A673 (cell line): ENCODE measurements around the gene CLTC. TPM values are rescaled to one million over a fixed set of nuclear protein-coding genes. Genes with fewer than 3 reads are reported as not detected.
A peak's percentile ranks its signal among the peaks of the same experiment; 100 is the strongest.

Experiments
- BruUV-seq: library from RNA; stranded (reverse); fragments of 400-500 nt; replicated peaks from 2 replicates; lab custom pipeline; 2021; lab: Mats Ljungman, UMichigan
- CTCF ChIA-PET: fragments of 300-600 bp; sonication (Branson Sonifier 250); formaldehyde crosslinking; loops from one replicate; lab custom pipeline; 2022; ENCODE audit warnings: antibody characterized with exemption; lab: Charles Lee
- POLR2A ChIA-PET: fragments of 300-600 bp; sonication (Branson Sonifier 250); formaldehyde crosslinking; loops from one replicate; lab custom pipeline; 2022; ENCODE audit warnings: antibody characterized with exemption; ENCODE audit not compliant: low non-redundant PET; lab: Charles Lee
- DNase-seq: peaks from one replicate; pipeline ENCODE4 v3.0.0-alpha.2; 2015; ENCODE audit warnings: low spot score
- H3K27ac ChIP-seq: fragments of 200-600 bp; sonication (generic); 2 replicates; pipeline ENCODE4 v1.5.1; 2016; ENCODE audit warnings: mixed run types, low read depth, mild to moderate bottlenecking, mixed read lengths, antibody characterized with exemption, low read length; ENCODE audit not compliant: poor library complexity, severe bottlenecking
- H3K27me3 ChIP-seq: fragments of 200-600 bp; sonication (generic); replicated peaks from 2 replicates; pipeline ENCODE4 v1.6.1; 2017; ENCODE audit warnings: mixed run types, low read depth, mild to moderate bottlenecking, mixed read lengths, antibody characterized with exemption, low read length; ENCODE audit not compliant: insufficient read depth, poor library complexity
- H3K36me3 ChIP-seq: fragments of 200-600 bp; sonication (generic); 2 replicates; pipeline ENCODE4 v1.6.1; 2016; ENCODE audit warnings: mixed run types, mild to moderate bottlenecking, mixed read lengths, antibody characterized with exemption, low read length; ENCODE audit not compliant: insufficient read depth, poor library complexity, severe bottlenecking
- H3K4me1 ChIP-seq: fragments of 200-600 bp; sonication (generic); 2 replicates; pipeline ENCODE4 v1.6.1; 2017; ENCODE audit warnings: mixed run types, mild to moderate bottlenecking, mixed read lengths, antibody characterized with exemption, low read length; ENCODE audit not compliant: insufficient read depth, poor library complexity, severe bottlenecking
- H3K4me3 ChIP-seq: fragments of 200-600 bp; sonication (generic); 2 replicates; pipeline ENCODE4 v1.5.1; 2016; ENCODE audit warnings: low read depth, mixed run types, mild to moderate bottlenecking, mixed read lengths, low read length; ENCODE audit not compliant: poor library complexity, severe bottlenecking
- H3K9me3 ChIP-seq: fragments of 200-600 bp; sonication (generic); 2 replicates; pipeline ENCODE4 v1.6.1; 2016; ENCODE audit warnings: mixed run types, low read depth, mild to moderate bottlenecking, mixed read lengths, antibody characterized with exemption, low read length; ENCODE audit not compliant: poor library complexity, severe bottlenecking
- EZH2 ChIP-seq: fragments of 200-600 bp; sonication (generic); IDR thresholded peaks from 2 replicates; pipeline ENCODE4 v1.6.1; 2017; ENCODE audit warnings: borderline replicate concordance, low read depth, mild to moderate bottlenecking, mixed read lengths, antibody characterized with exemption, low read length; ENCODE audit not compliant: poor library complexity, severe bottlenecking
- intact Hi-C: fragments of 100-400 bp; cut with micrococcal nuclease; formaldehyde crosslinking; loops from one replicate; pipeline ENCODE4 v1.10.0; 2022; ENCODE audit not compliant: unreplicated experiment
- total RNA-seq: library from RNA; stranded (reverse); gene quantifications from 2 replicates; pipeline ENCODE4 v1.2.3, GENCODE V29; 2021
- TF ChIP-seq, protein P1 (sequence below): fragments of 300-800, 200-600 bp; sonication (generic); conservative IDR thresholded peaks from 2 replicates; pipeline ENCODE4 v1.5.1; 2017; ENCODE audit warnings: low read depth, mild to moderate bottlenecking, antibody characterized with exemption, low read length, moderate library complexity, mixed read lengths

Gene CLTC
- total RNA-seq, 1 experiment from 2014 or later = 313 TPM

DNA sequence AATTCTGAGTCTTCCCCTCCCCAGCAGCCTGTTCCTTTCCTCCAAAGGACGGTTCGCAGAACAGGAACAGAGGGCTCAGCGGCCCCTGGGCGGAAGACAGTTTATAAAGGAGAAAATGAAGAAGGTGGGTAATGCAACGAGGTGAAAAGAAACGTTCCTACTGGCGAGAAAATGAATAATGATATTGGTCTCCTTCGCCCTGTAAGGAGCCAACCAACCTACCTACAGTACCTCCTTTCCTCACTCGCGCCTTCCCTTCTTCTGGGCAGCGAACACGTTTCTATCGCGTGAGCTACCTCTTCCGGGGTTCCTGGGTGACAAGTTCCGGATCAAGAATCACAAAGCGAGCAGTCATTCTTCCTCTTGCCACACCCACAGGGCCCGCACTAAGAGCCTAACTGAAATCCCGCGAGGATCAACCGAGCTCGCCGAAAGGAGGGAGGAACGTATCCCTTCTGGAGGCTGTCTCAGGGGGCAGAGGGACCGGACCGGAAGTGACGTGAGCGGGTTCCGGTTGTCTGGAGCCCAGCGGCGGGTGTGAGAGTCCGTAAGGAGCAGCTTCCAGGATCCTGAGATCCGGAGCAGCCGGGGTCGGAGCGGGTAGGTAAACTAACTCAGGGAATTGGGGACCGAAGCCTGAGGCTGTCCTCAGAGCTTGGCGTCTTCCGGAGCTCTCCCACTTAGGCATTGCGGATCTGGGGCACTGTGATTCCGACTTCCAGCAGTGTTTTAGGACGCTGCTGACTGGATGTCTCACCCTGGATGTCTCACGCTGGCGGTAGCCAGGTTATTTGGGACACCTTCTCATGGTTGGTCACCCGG lies 87.7 kb downstream of the CLTC start, which contains the start of the genes PTRH2 and VMP1:
Gene PTRH2, minus strand, starts transcription at position 282 of the 822 bp plus-strand sequence. CDS start 9,452 bp downstream, outside the sequence.
Gene VMP1, plus strand, starts transcription at position 506 of the 822 bp plus-strand sequence. CDS start 23,793 bp downstream, outside the sequence.
- no peaks in the 10 kb centered on the region for H3K27me3 ChIP-seq
- peaks cover 14% of the 10 kb centered on the region for H3K36me3 ChIP-seq
- intact Hi-C loops = loop anchor here (5.0 kb wide), 1 partner anchor 140 kb away; the partner anchor contains the start of gene DHX40
- H3K27ac ChIP-seq = peak within 1 kb of the TSS; percentile 85
- H3K4me1 ChIP-seq = peaks cover 26% of the 10 kb centered on the region
- ChIA-PET POLR2A (no interaction called here), CTCF (interaction anchor here (0.6 kb wide), 3 partner anchors 18 to 147 kb away, joined by 4 to 8 read pairs (median 7); no protein-coding TSS in a partner anchor)
- peak within 1 kb of the TSS; percentile 95 for H3K4me3 ChIP-seq
- no TSS peak for BruUV-seq
- no peak for TF ChIP-seq EZH2
- TF ChIP-seq, protein P1, sequence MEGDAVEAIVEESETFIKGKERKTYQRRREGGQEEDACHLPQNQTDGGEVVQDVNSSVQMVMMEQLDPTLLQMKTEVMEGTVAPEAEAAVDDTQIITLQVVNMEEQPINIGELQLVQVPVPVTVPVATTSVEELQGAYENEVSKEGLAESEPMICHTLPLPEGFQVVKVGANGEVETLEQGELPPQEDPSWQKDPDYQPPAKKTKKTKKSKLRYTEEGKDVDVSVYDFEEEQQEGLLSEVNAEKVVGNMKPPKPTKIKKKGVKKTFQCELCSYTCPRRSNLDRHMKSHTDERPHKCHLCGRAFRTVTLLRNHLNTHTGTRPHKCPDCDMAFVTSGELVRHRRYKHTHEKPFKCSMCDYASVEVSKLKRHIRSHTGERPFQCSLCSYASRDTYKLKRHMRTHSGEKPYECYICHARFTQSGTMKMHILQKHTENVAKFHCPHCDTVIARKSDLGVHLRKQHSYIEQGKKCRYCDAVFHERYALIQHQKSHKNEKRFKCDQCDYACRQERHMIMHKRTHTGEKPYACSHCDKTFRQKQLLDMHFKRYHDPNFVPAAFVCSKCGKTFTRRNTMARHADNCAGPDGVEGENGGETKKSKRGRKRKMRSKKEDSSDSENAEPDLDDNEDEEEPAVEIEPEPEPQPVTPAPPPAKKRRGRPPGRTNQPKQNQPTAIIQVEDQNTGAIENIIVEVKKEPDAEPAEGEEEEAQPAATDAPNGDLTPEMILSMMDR = no peak
- no peaks in the 10 kb centered on the region for H3K9me3 ChIP-seq
- DNase-seq = peak; percentile 100

DNA sequence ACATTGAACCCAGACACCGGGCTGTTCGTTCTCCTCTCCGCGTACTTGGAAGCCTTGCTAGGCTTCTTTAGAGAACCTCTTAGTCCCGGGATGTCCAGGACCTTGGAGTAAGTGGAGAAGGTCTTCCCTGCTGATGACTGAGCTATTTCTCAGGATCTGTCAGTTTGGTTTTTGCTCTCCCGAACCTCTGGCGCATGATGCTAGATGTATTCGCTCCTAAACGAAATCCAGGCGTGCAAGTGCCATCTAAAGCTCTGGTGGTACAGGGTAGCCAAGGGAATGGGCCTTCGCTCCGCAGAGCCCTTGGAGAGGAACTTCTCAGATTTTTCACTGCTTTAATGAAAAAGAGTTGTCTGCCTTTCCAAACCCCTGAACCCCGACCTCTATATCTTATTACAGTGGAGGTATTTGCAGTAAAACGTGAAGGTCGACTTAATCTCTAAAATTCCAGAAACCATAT lies 88.3 kb downstream of the CLTC start:
- DNase-seq = peak; percentile 10
- no TSS peak for BruUV-seq
- POLR2A ChIA-PET = interaction anchor here (0.7 kb wide), 1 partner anchor 130 kb away, joined by 8 read pairs; no protein-coding TSS in a partner anchor
- H3K4me3 ChIP-seq = peak overlapping the region; percentile 95
- no peaks in the 10 kb centered on the region for H3K27me3 ChIP-seq
- TF ChIP-seq, protein P1 = no peak
- TF ChIP-seq EZH2 = no peak
- peak overlapping the region; percentile 85 for H3K27ac ChIP-seq
- H3K4me1 ChIP-seq = peaks cover 26% of the 10 kb centered on the region
- no peaks in the 10 kb centered on the region for H3K9me3 ChIP-seq
- intact Hi-C loops = loop anchor here (5.0 kb wide), 1 partner anchor 141 kb away; the partner anchor contains the start of gene DHX40
- CTCF ChIA-PET = interaction anchor here (0.6 to 0.8 kb wide), 2 partner anchors 21 to 292 kb away, joined by 3 to 6 read pairs; no protein-coding TSS in a partner anchor
- H3K36me3 ChIP-seq = peaks cover 14% of the 10 kb centered on the region

DNA sequence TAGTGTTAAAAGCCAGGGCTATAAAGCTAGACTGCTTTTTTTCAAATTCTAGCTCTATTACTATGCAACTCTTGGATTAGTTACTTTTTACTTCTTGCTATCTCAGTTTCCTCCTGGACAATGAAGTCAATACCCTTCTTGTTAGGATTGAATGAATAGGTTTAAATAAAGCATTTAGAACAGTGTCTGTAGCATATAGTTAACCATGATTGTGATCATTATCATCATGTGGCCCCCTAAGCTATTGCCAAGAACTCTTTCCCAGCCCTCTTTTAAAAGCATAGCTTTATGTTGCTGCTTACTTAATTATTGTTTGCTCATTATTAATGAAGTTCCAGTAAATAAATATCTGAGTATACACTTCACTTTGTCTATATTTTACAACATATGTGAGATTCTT lies 92.2 kb downstream of the CLTC start:
- ChIA-PET CTCF (no interaction called here), POLR2A (no interaction called here)
- Histone ChIP-seq H3K36me3 (no peaks in the 10 kb centered on the region), H3K27ac (no peak overlapping the region), H3K27me3 (no peaks in the 10 kb centered on the region), H3K4me1 (peaks cover 15% of the 10 kb centered on the region), H3K4me3 (no peak overlapping the region), H3K9me3 (no peaks in the 10 kb centered on the region)
- BruUV-seq = no TSS peak
- TF ChIP-seq, protein P1 = no peak
- no peak for TF ChIP-seq EZH2
- intact Hi-C loops = no loop called here
- DNase-seq = no peak
